Osteocyte (in vitro differentiated cells): ENCODE measurements around the gene GPC3. TPM values are rescaled to one million over a fixed set of nuclear protein-coding genes. Genes with fewer than 3 reads are reported as not detected.
"Not testable (repeated sequence)": the region's sequence is repeated elsewhere in the genome, so short reads cannot be mapped to it uniquely, and the experiment has no call there.

Experiments used
- DNase-seq: peaks from one replicate; pipeline ENCODE4 v3.0.0; 2021; ENCODE audit warnings: mixed read lengths; ENCODE audit not compliant: unreplicated experiment; ENCODE audit errors: extremely low spot score
- H3K27ac Mint-ChIP-seq: one replicate; pipeline ENCODE4 v1.8.0; 2021; ENCODE audit warnings: mild to moderate bottlenecking, mixed read lengths; ENCODE audit not compliant: unreplicated experiment
- H3K27me3 Mint-ChIP-seq: one replicate; pipeline ENCODE4 v1.8.0; 2021; ENCODE audit warnings: mixed read lengths; ENCODE audit not compliant: unreplicated experiment
- H3K36me3 Mint-ChIP-seq: one replicate; pipeline ENCODE4 v1.8.0; 2021; ENCODE audit warnings: mixed read lengths; ENCODE audit not compliant: unreplicated experiment
- H3K4me1 Mint-ChIP-seq: one replicate; pipeline ENCODE4 v1.8.0; 2021; ENCODE audit warnings: mixed read lengths; ENCODE audit not compliant: unreplicated experiment
- H3K4me3 Mint-ChIP-seq: one replicate; pipeline ENCODE4 v1.8.0; 2021; ENCODE audit warnings: mild to moderate bottlenecking, moderate library complexity, mixed read lengths; ENCODE audit not compliant: unreplicated experiment
- H3K9me3 Mint-ChIP-seq: one replicate; pipeline ENCODE4 v1.8.0; 2021; ENCODE audit warnings: mixed read lengths; ENCODE audit not compliant: unreplicated experiment
- CTCF ChIP-seq: fragments of 200-600 bp; sonication (generic); IDR thresholded peaks from 2 replicates; pipeline ENCODE4 v1.5.0; 2021; ENCODE audit warnings: antibody characterized with exemption, mild to moderate bottlenecking, moderate library complexity
- total RNA-seq: library from RNA; stranded (reverse); gene quantifications from 2 replicates; pipeline ENCODE4 v1.2.1, GENCODE V29; 2021

The GPC3 gene
- total RNA-seq, 1 donor from 2014 or later = 19.6 TPM

DNA sequence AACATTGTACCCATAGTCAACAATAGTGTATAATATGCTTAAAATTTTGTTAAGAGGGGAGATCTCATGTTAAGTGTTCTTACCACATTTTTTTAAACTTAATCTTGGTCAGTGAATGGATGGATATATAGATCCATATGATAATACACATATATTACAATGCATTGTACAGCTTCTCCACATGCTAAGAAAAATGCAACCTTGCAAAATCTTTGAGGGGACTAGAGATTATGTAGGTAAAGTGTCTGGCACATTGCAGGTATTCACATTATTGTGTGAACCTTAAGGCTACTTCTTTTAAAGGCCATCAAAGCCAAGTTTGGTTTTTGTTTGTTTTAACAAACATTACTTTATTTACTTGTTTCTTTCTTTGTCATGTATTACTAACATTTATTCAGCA is 10.4 kb upstream of the GPC3 start:
- no peak for DNase-seq
- no peak for TF ChIP-seq CTCF
- Mint-ChIP-seq H3K27ac (no peak overlapping the region), H3K27me3 (no peaks in the 10 kb centered on the region), H3K9me3 (no peaks in the 10 kb centered on the region), H3K36me3 (no peaks in the 10 kb centered on the region), H3K4me1 (peaks cover 26% of the 10 kb centered on the region), H3K4me3 (no peak overlapping the region)

DNA sequence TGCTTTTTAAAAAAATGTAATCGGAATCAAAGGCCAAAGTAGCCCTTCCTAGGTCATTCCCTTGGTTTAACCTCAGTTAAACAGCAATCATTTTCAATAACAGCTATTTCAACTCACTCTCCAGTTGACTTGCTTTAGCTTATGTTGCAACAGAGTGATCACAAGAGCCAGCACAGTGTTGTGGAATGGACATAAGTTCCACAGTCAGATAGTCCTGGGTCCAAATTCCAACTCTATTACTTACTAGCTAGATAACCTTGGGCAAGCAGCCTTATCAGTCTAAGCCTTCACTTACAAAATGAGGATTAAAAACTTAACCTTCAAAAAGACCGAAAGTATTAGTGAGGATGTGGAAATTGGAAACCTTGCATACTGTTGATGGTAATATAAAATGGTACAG is 9.2 kb upstream of the GPC3 start:
- Mint-ChIP-seq H3K9me3 (no peaks in the 10 kb centered on the region), H3K36me3 (no peaks in the 10 kb centered on the region), H3K4me1 (peaks cover 21% of the 10 kb centered on the region), H3K27me3 (no peaks in the 10 kb centered on the region), H3K4me3 (no peak overlapping the region), H3K27ac (no peak overlapping the region)
- no peak for DNase-seq
- TF ChIP-seq CTCF = no peak

GRCh38 chrX:133992882-133993281 is 7.5 kb upstream of the GPC3 start:
- Mint-ChIP-seq H3K9me3 (no peaks in the 10 kb centered on the region), H3K4me1 (peaks cover 4% of the 10 kb centered on the region), H3K36me3 (no peaks in the 10 kb centered on the region), H3K27me3 (peaks cover under 1% of the 10 kb centered on the region), H3K4me3 (no peak overlapping the region), H3K27ac (no peak overlapping the region)
- DNase-seq = no peak
- no peak for TF ChIP-seq CTCF

DNA sequence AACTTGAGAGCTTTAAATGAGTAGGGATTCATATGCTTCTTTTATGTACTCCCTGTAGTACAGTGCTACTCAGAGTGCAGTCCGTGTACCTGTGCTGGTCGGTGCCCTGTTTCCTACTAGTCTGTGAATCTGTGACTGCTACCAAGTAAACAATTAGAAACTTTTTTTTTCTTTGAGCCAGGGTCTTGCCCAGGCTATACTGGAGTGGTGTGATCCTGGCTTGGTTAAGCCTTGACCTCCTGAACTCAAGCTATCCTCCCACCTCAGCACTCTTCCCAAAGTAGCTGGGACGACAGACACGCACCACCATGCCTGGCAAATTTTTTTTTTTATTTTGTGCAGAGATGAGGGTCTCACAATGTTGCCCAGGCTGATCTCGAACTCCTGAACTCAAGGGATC is 6.4 kb upstream of the GPC3 start:
- Mint-ChIP-seq H3K36me3 (no peaks in the 10 kb centered on the region), H3K27ac (no peak overlapping the region), H3K27me3 (peaks cover 8% of the 10 kb centered on the region), H3K4me1 (no peaks in the 10 kb centered on the region), H3K4me3 (no peak overlapping the region), H3K9me3 (no peaks in the 10 kb centered on the region)
- no peak for TF ChIP-seq CTCF
- no peak for DNase-seq

DNA sequence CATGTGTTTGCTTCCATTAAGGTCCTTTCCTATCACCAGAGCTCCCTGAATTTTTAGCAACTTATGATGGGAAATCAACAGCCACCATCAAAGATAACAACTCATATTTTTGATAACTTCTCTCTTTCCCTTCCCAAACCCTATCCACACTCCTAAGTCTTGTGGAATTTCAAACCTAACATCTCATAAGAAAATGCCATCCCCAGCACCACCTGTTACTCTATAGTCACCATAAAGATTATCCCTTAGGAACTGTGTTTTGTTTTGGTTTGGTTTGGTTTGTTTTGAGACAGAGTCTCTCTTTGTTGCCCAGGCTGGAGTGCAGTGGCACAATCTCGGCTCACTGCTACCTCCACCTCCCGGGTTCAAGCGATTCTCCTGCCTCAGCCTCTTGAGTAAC is 5.7 kb upstream of the GPC3 start:
- H3K27me3 Mint-ChIP-seq, H3K36me3 Mint-ChIP-seq: not testable (repeated sequence)

DNA sequence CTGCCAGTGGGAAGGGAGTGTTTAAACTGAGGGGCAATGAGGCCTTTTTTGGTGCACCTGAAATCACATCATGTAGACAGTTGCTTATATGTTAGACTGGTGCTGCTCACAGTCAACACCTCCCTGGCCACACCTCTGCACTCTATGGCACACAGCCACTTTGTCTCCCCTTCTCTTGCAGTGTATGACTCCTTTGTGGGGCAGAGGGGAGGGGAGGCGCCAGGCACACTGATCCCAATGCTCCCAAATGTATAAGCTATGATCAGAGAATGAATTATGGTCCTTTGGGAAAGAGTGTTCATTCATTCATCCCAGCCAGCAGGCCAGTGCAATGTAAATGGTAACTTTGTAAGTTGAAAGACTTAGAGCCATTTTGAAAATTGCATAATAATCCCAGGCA is 4.6 kb upstream of the GPC3 start:
- H3K4me3 Mint-ChIP-seq = no peak overlapping the region
- H3K27me3 Mint-ChIP-seq = peaks cover 9% of the 10 kb centered on the region
- no peak for DNase-seq

More for the DNA sequence above, 5.7 kb upstream of the GPC3 start:
- not testable (repeated sequence) for DNase-seq, H3K4me1 Mint-ChIP-seq, H3K27ac Mint-ChIP-seq, H3K4me3 Mint-ChIP-seq, H3K9me3 Mint-ChIP-seq

More for the DNA sequence above, 4.6 kb upstream of the GPC3 start:
- Mint-ChIP-seq H3K27ac (no peak overlapping the region), H3K9me3 (no peaks in the 10 kb centered on the region), H3K4me1 (peaks cover 6% of the 10 kb centered on the region), H3K36me3 (no peaks in the 10 kb centered on the region)
- TF ChIP-seq CTCF = no peak
